ENCODE results near the gene FAM53B.

The FAM53B gene

GRCh38 chr10:124594240-124594639, 149.9 kb downstream of the FAM53B start:
- no peak overlapping the region for H3K14ac ChIP-seq (ENCODE audit: low read length)
- peaks cover 4 to 6% of the 10 kb centered on the region in 2 donors for H3K9me3 ChIP-seq (replicated peaks in 1 of 2; ENCODE audit: control insufficient read depth in 2 of 2, insufficient read depth in 1 of 2, low read depth in 1 of 2, low read length in 2 of 2)
- no peak overlapping the region for H2BK12ac ChIP-seq (ENCODE audit: low read length)
- H2AK5ac ChIP-seq (ENCODE audit: low read depth, low read length): no peak overlapping the region
- no peak overlapping the region for H3K4ac ChIP-seq (ENCODE audit: low read length)
- no peak for DNase-seq (ENCODE audit: low spot score)
- peaks cover 4% of the 10 kb centered on the region for H3K79me1 ChIP-seq (ENCODE audit: low read depth, low read length)
- H2BK5ac ChIP-seq (ENCODE audit: low read length): no peak overlapping the region
- no peak overlapping the region for H3K23ac ChIP-seq (ENCODE audit: low read depth, low read length, poor library complexity)
- H4K8ac ChIP-seq (ENCODE audit: low read depth, low read length): no peak overlapping the region
- H3K4me2 ChIP-seq (ENCODE audit: insufficient read depth, low read length, poor library complexity, severe bottlenecking): no peak overlapping the region
- H3K4me1 ChIP-seq (ENCODE audit: control insufficient read depth in 2 of 2, insufficient read depth in 1 of 2, low read depth in 1 of 2, low read length in 2 of 2): no peaks in the 10 kb centered on the region
- no peak overlapping the region for H3K18ac ChIP-seq (ENCODE audit: low read length)
- no peaks in the 10 kb centered on the region for H3K36me3 ChIP-seq (replicated peaks in 1 of 2; ENCODE audit: control insufficient read depth in 2 of 2, insufficient read depth in 2 of 2, low read length in 2 of 2)
- no peak overlapping the region for H3K9ac ChIP-seq (ENCODE audit: low read depth, low read length, poor library complexity)
- H2BK15ac ChIP-seq (ENCODE audit: low read length): no peak overlapping the region
- no peak overlapping the region for H3K4me3 ChIP-seq (ENCODE audit: low read length in 2 of 2)
- no peak overlapping the region for H2AFZ ChIP-seq (ENCODE audit: low read length)
- no peak overlapping the region for H3K27ac ChIP-seq (replicated peaks; ENCODE audit: low read length)
- no CpG with 5 or more reads among the region's 6 CpGs for WGBS, 2 donors (ENCODE audit: extremely low coverage in 2 of 2, insufficient read length in 2 of 2, insufficient replicate concordance in 1 of 2)
- no peak overlapping the region for H4K91ac ChIP-seq (ENCODE audit: low read depth, low read length, poor library complexity)
- H2BK120ac ChIP-seq (ENCODE audit: low read depth, low read length): no peak overlapping the region
- H3K27me3 ChIP-seq (ENCODE audit: control insufficient read depth in 3 of 3, insufficient read depth in 3 of 3, low read depth in 1 of 3, low read length in 3 of 3): no peaks in the 10 kb centered on the region

GRCh38 chr10:124593431-124593985, 150.7 kb downstream of the FAM53B start:
- no peak for DNase-seq (ENCODE audit: low spot score)

GRCh38 chr10:124592736-124593430, 151.3 kb downstream of the FAM53B start:
- Histone ChIP-seq H3K4me1 (ENCODE audit: control insufficient read depth in 2 of 2, insufficient read depth in 1 of 2, low read depth in 1 of 2, low read length in 2 of 2) (peaks cover 0 to 3% of the 10 kb centered on the region in 2 donors), H2AK5ac (ENCODE audit: low read depth, low read length) (no peak overlapping the region), H3K4me3 (ENCODE audit: low read length in 2 of 2) (no peak overlapping the region), H3K14ac (ENCODE audit: low read length) (no peak overlapping the region), H2AFZ (ENCODE audit: low read length) (no peak overlapping the region), H3K27ac (replicated peaks; ENCODE audit: low read length) (no peak overlapping the region), H3K27me3 (ENCODE audit: control insufficient read depth in 3 of 3, insufficient read depth in 3 of 3, low read depth in 1 of 3, low read length in 3 of 3) (no peaks in the 10 kb centered on the region), H3K79me1 (ENCODE audit: low read depth, low read length) (peaks cover 4% of the 10 kb centered on the region), H3K23ac (ENCODE audit: low read depth, low read length, poor library complexity) (no peak overlapping the region), H3K9ac (ENCODE audit: low read depth, low read length, poor library complexity) (peak overlapping the region; percentile 3), H2BK12ac (ENCODE audit: low read length) (no peak overlapping the region), H2BK5ac (ENCODE audit: low read length) (no peak overlapping the region), H3K36me3 (replicated peaks in 1 of 2; ENCODE audit: control insufficient read depth in 2 of 2, insufficient read depth in 2 of 2, low read length in 2 of 2) (no peaks in the 10 kb centered on the region), H3K9me3 (replicated peaks in 1 of 2; ENCODE audit: control insufficient read depth in 2 of 2, insufficient read depth in 1 of 2, low read depth in 1 of 2, low read length in 2 of 2) (peaks cover 4 to 6% of the 10 kb centered on the region in 2 donors), H4K8ac (ENCODE audit: low read depth, low read length) (no peak overlapping the region), H3K4ac (ENCODE audit: low read length) (peak overlapping the region; percentile 72), H3K18ac (ENCODE audit: low read length) (no peak overlapping the region), H4K91ac (ENCODE audit: low read depth, low read length, poor library complexity) (no peak overlapping the region), H2BK15ac (ENCODE audit: low read length) (peak overlapping the region; percentile 71), H3K4me2 (ENCODE audit: insufficient read depth, low read length, poor library complexity, severe bottlenecking) (no peak overlapping the region), H2BK120ac (ENCODE audit: low read depth, low read length) (no peak overlapping the region)
- DNase-seq (ENCODE audit: low spot score): no peak
- WGBS, 2 donors (ENCODE audit: extremely low coverage in 2 of 2, insufficient read length in 2 of 2, insufficient replicate concordance in 1 of 2): no CpG with 5 or more reads among the region's 26 CpGs

More at GRCh38 chr10:124593431-124593985, 150.7 kb downstream of the FAM53B start:
- Histone ChIP-seq H3K27me3 (ENCODE audit: control insufficient read depth in 3 of 3, insufficient read depth in 3 of 3, low read depth in 1 of 3, low read length in 3 of 3) (no peaks in the 10 kb centered on the region), H3K23ac (ENCODE audit: low read depth, low read length, poor library complexity) (no peak overlapping the region), H3K4ac (ENCODE audit: low read length) (no peak overlapping the region), H2BK5ac (ENCODE audit: low read length) (no peak overlapping the region), H3K27ac (replicated peaks; ENCODE audit: low read length) (no peak overlapping the region), H3K79me1 (ENCODE audit: low read depth, low read length) (peaks cover 4% of the 10 kb centered on the region), H3K9ac (ENCODE audit: low read depth, low read length, poor library complexity) (no peak overlapping the region), H3K18ac (ENCODE audit: low read length) (peak overlapping the region; percentile 11), H2AK5ac (ENCODE audit: low read depth, low read length) (no peak overlapping the region), H3K4me3 (ENCODE audit: low read length in 2 of 2) (no peak overlapping the region), H3K4me2 (ENCODE audit: insufficient read depth, low read length, poor library complexity, severe bottlenecking) (no peak overlapping the region), H2BK15ac (ENCODE audit: low read length) (no peak overlapping the region), H2AFZ (ENCODE audit: low read length) (no peak overlapping the region), H4K91ac (ENCODE audit: low read depth, low read length, poor library complexity) (no peak overlapping the region), H2BK120ac (ENCODE audit: low read depth, low read length) (no peak overlapping the region), H3K9me3 (replicated peaks in 1 of 2; ENCODE audit: control insufficient read depth in 2 of 2, insufficient read depth in 1 of 2, low read depth in 1 of 2, low read length in 2 of 2) (peaks cover 4 to 6% of the 10 kb centered on the region in 2 donors), H3K4me1 (ENCODE audit: control insufficient read depth in 2 of 2, insufficient read depth in 1 of 2, low read depth in 1 of 2, low read length in 2 of 2) (peaks cover 0 to 3% of the 10 kb centered on the region in 2 donors), H2BK12ac (ENCODE audit: low read length) (no peak overlapping the region), H4K8ac (ENCODE audit: low read depth, low read length) (no peak overlapping the region), H3K14ac (ENCODE audit: low read length) (no peak overlapping the region), H3K36me3 (replicated peaks in 1 of 2; ENCODE audit: control insufficient read depth in 2 of 2, insufficient read depth in 2 of 2, low read length in 2 of 2) (no peaks in the 10 kb centered on the region)
- no CpG with 5 or more reads among the region's 17 CpGs for WGBS, 2 donors (ENCODE audit: extremely low coverage in 2 of 2, insufficient read length in 2 of 2, insufficient replicate concordance in 1 of 2)

GRCh38 chr10:124592101-124592500, 152.1 kb downstream of the FAM53B start:
- H3K79me1 ChIP-seq (ENCODE audit: low read depth, low read length): peaks cover 1% of the 10 kb centered on the region
- H3K9ac ChIP-seq (ENCODE audit: low read depth, low read length, poor library complexity): no peak overlapping the region
- H3K4me1 ChIP-seq (ENCODE audit: control insufficient read depth in 2 of 2, insufficient read depth in 1 of 2, low read depth in 1 of 2, low read length in 2 of 2): peaks cover 0 to 3% of the 10 kb centered on the region in 2 donors
- no peak overlapping the region for H2AFZ ChIP-seq (ENCODE audit: low read length)
- no peak overlapping the region for H3K4ac ChIP-seq (ENCODE audit: low read length)
- H2BK120ac ChIP-seq (ENCODE audit: low read depth, low read length): no peak overlapping the region
- no peak overlapping the region for H2BK12ac ChIP-seq (ENCODE audit: low read length)
- no peak overlapping the region for H3K23ac ChIP-seq (ENCODE audit: low read depth, low read length, poor library complexity)
- H3K4me2 ChIP-seq (ENCODE audit: insufficient read depth, low read length, poor library complexity, severe bottlenecking): no peak overlapping the region
- no peak overlapping the region for H4K8ac ChIP-seq (ENCODE audit: low read depth, low read length)
- H3K27ac ChIP-seq (replicated peaks; ENCODE audit: low read length): no peak overlapping the region
- H2BK15ac ChIP-seq (ENCODE audit: low read length): no peak overlapping the region
- no peak overlapping the region for H3K4me3 ChIP-seq (ENCODE audit: low read length in 2 of 2)
- peaks cover 4 to 6% of the 10 kb centered on the region in 2 donors for H3K9me3 ChIP-seq (replicated peaks in 1 of 2; ENCODE audit: control insufficient read depth in 2 of 2, insufficient read depth in 1 of 2, low read depth in 1 of 2, low read length in 2 of 2)
- H3K36me3 ChIP-seq (replicated peaks in 1 of 2; ENCODE audit: control insufficient read depth in 2 of 2, insufficient read depth in 2 of 2, low read length in 2 of 2): no peaks in the 10 kb centered on the region
- H3K14ac ChIP-seq (ENCODE audit: low read length): no peak overlapping the region
- H3K18ac ChIP-seq (ENCODE audit: low read length): no peak overlapping the region
- H2BK5ac ChIP-seq (ENCODE audit: low read length): no peak overlapping the region
- DNase-seq (ENCODE audit: low spot score): no peak
- no peaks in the 10 kb centered on the region for H3K27me3 ChIP-seq (ENCODE audit: control insufficient read depth in 3 of 3, insufficient read depth in 3 of 3, low read depth in 1 of 3, low read length in 3 of 3)
- no CpG with 5 or more reads among the region's 7 CpGs for WGBS, 2 donors (ENCODE audit: extremely low coverage in 2 of 2, insufficient read length in 2 of 2, insufficient replicate concordance in 1 of 2)
- no peak overlapping the region for H4K91ac ChIP-seq (ENCODE audit: low read depth, low read length, poor library complexity)
- no peak overlapping the region for H2AK5ac ChIP-seq (ENCODE audit: low read depth, low read length)

Data from neuronal stem cell (in vitro differentiated cells).